Mesodermal cell (in vitro differentiated cells): Measurements from ENCODE around the gene CPSF7.

Source experiments
- H3K27ac ChIP-seq: 2 replicates; pipeline ENCODE4 v1.7.0; 2013; ENCODE audit warnings: mild to moderate bottlenecking, low read depth, low read length, moderate library complexity; ENCODE audit not compliant: severe bottlenecking
- H3K36me3 ChIP-seq: 2 replicates; pipeline ENCODE4 v1.7.1; 2013; ENCODE audit warnings: mild to moderate bottlenecking, low read length, moderate library complexity; ENCODE audit not compliant: control insufficient read depth, insufficient read depth
- H3K4me1 ChIP-seq: one replicate; pipeline ENCODE4 v1.7.1; 2013; ENCODE audit warnings: mild to moderate bottlenecking, low read length; ENCODE audit not compliant: insufficient read depth, control insufficient read depth, poor library complexity, severe bottlenecking
- H3K4me3 ChIP-seq: 2 replicates; pipeline ENCODE4 v1.7.0; 2013; ENCODE audit warnings: low read length, control low read depth, mild to moderate bottlenecking; ENCODE audit not compliant: insufficient read depth, poor library complexity, severe bottlenecking; ENCODE audit errors: extremely low read depth
- H3K9me3 ChIP-seq: 2 replicates; pipeline ENCODE4 v1.7.1; 2013; ENCODE audit warnings: mild to moderate bottlenecking, low read length, moderate library complexity; ENCODE audit not compliant: control insufficient read depth
- WGBS, 2 experiments: methylation state at CpG; one replicate each; pipeline ENCODE4 v1.1.5; 2013; ENCODE audit warnings: missing lambda C conversion rate in 2 of 2; ENCODE audit not compliant: insufficient coverage in 2 of 2; 5-methylcytosine and 5-hydroxymethylcytosine counted together

The CPSF7 gene

DNA sequence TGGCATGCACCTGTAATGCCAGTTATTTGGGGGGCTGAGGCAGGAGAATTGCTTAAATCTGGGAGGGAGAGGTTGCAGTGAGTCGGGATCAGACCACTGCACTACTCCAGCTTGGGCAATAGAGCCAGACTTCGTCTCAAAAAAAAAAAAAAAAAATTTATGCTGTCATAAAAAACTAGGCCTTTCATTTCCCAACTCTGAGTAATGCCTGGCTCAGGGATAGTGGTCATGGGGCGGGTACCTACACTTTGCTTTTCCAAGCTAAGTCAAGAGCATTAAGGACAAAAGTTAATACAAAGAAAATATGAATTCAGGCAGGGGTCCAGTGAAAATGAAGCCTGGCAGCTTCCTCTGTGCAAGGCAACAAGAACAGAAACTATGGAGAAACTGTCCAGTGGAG is 16.3 kb downstream of the CPSF7 start:
- H3K9me3 ChIP-seq, result no peaks in the 10 kb centered on the region
- H3K36me3 ChIP-seq, result peaks cover 99% of the 10 kb centered on the region
- H3K4me1 ChIP-seq, result no peaks in the 10 kb centered on the region
- no peak overlapping the region for H3K27ac ChIP-seq
- H3K4me3 ChIP-seq, result no peak overlapping the region
- 92% methylated on average over 3 of the region's 3 CpGs; no CpG with 5 or more reads in 1 of the 2 experiments for WGBS, 2 experiments

- Histone ChIP-seq H3K9me3 (no peaks in the 10 kb centered on the region), H3K4me3 (no peak overlapping the region), H3K36me3 (peaks cover 99% of the 10 kb centered on the region), H3K27ac (no peak overlapping the region), H3K4me1 (no peaks in the 10 kb centered on the region)
- WGBS, 2 experiments, result 99 to 100% methylated on average over 8 to 9 of the region's 9 CpGs
Observed at GRCh38 chr11:61411589-61411988, 18.2 kb downstream of the CPSF7 start.

DNA sequence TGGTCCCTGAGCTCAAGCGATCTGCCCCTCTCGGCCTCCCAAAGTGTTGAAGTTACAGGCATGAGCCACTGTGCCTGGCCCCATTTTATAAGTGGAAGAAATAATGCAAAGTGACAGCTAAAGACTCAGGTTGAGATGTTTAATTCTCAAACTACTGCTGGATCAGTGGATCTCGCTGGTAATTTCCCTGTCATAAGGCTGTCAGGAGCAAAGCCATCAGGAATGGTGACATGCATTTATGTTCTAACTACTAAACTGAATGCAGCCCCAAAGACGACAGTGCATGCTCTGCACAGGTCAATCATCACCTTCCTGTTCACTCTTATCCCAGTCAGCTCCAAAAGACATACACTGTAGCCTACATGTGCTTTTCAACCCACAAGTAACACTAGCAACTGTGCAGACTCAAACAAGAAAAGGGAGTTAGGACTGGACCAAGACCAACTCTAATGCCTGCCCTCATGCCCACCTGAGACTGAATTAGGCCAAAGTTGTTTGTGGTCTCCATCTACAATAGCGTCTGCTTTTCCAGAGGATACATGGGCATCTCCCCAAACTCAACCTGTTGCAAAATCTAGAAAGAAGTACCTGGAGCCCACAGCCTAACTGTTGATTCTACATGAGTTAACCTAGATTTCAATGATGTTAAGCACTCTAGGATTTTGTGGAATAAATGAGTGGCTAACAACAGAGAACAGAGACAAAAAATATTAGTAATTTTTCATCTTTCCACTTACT is 22.6 kb downstream of the CPSF7 start:
- Histone ChIP-seq H3K9me3 (no peaks in the 10 kb centered on the region), H3K27ac (no peak overlapping the region), H3K36me3 (peaks cover 98% of the 10 kb centered on the region), H3K4me3 (no peak overlapping the region), H3K4me1 (peaks cover 7% of the 10 kb centered on the region)
- 93 to 96% methylated on average over 5 of the region's 5 CpGs for WGBS, 2 experiments

DNA sequence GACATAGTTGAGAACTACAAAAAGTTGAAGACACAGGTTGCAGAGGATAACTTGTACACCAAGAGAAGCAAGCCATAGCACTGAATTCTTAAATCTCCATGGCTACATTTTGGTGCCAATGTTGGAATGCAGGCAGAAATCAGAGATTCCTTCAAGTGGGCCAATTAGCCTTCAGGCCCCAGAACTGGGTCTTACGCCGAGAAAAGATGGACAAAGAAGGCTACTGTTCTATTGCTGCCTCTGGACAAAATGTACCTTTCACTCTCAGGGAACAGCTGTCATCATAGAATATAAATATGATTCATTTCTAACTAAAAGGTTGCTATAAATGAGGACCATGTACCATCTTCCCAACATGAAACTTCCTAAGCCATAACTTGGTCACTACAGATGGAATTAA is 23.7 kb downstream of the CPSF7 start:
- Histone ChIP-seq H3K4me1 (peaks cover 7% of the 10 kb centered on the region), H3K27ac (no peak overlapping the region), H3K9me3 (no peaks in the 10 kb centered on the region), H3K4me3 (no peak overlapping the region), H3K36me3 (peaks cover 95% of the 10 kb centered on the region)
- 94 to 100% methylated on average over 2 of the region's 2 CpGs for WGBS, 2 experiments

- Histone ChIP-seq H3K36me3 (peaks cover 87% of the 10 kb centered on the region), H3K4me3 (no peak overlapping the region), H3K27ac (peak overlapping the region; percentile 44), H3K4me1 (peaks cover 7% of the 10 kb centered on the region), H3K9me3 (no peaks in the 10 kb centered on the region)
- 90% methylated on average over 3 of the region's 4 CpGs for WGBS, 2 experiments
Observed at GRCh38 chr11:61404641-61405040, 25.1 kb downstream of the CPSF7 start.

- WGBS, 2 experiments, result 92 to 100% methylated on average over 3 to 4 of the region's 5 CpGs
- Histone ChIP-seq H3K4me3 (no peak overlapping the region), H3K9me3 (no peaks in the 10 kb centered on the region), H3K36me3 (peaks cover 84% of the 10 kb centered on the region), H3K27ac (peak overlapping the region; percentile 39), H3K4me1 (peaks cover 7% of the 10 kb centered on the region)
Observed at GRCh38 chr11:61404103-61404502, 25.7 kb downstream of the CPSF7 start.

DNA sequence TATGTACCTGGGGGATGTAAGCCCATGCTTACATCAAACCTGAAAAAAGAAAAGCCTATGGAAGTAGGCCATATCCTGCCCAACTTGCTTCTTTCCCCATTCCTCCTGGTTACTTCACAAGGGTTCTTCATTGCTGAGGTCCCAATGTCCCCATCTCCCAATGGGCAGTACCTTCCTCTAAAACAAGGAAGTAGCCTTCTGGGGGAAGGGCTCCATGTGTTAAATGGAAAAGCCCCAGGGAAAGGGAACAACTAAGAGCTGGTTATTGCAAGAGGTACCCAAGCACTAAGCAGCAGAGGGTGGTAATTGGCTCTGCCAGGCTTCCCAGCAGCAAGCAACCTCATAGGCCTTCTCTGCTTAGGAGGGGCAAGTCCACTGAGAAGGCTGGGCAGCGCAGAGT is 26.1 kb downstream of the CPSF7 start:
- H3K27ac ChIP-seq, result no peak overlapping the region
- peaks cover 84% of the 10 kb centered on the region for H3K36me3 ChIP-seq
- no peaks in the 10 kb centered on the region for H3K9me3 ChIP-seq
- 100% methylated on average over 1 of the region's 1 CpG for WGBS, 2 experiments
- peaks cover 7% of the 10 kb centered on the region for H3K4me1 ChIP-seq
- H3K4me3 ChIP-seq, result no peak overlapping the region

DNA sequence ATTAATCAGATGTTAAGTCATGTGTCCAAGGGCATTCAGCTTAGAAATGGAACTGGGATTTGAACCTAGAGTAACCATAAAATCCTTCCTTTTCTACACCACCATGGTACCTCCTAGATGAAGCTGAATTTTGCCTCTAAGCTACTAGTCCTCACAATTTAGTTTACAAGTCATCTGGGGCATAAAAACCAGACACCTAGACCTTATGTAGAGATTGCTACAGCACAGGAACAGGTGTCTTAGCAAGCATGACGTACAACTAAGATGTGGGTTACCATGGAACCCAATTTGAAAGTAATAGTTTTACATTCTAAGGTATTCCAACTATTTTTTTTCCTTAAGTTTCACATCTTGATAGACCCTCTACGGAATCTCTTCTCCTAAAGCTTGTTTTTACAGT is 28.2 kb downstream of the CPSF7 start:
- 93 to 100% methylated on average over 1 to 2 of the region's 2 CpGs for WGBS, 2 experiments
- no peak overlapping the region for H3K27ac ChIP-seq
- no peak overlapping the region for H3K4me3 ChIP-seq
- H3K36me3 ChIP-seq, result peaks cover 75% of the 10 kb centered on the region
- peaks cover 7% of the 10 kb centered on the region for H3K4me1 ChIP-seq
- H3K9me3 ChIP-seq, result no peaks in the 10 kb centered on the region

GRCh38 chr11:61401173-61401572 is 28.6 kb downstream of the CPSF7 start:
- Histone ChIP-seq H3K36me3 (peaks cover 71% of the 10 kb centered on the region), H3K27ac (no peak overlapping the region), H3K4me1 (peaks cover 7% of the 10 kb centered on the region), H3K4me3 (no peak overlapping the region), H3K9me3 (no peaks in the 10 kb centered on the region)
- 100% methylated on average over 1 to 2 of the region's 2 CpGs for WGBS, 2 experiments

GRCh38 chr11:61392981-61393595 is 36.7 kb downstream of the CPSF7 start:
- Histone ChIP-seq H3K27ac (no peak overlapping the region), H3K4me1 (peaks cover 5% of the 10 kb centered on the region), H3K9me3 (peaks cover 17% of the 10 kb centered on the region), H3K4me3 (peak overlapping the region; percentile 73), H3K36me3 (peaks cover 30% of the 10 kb centered on the region)
- 9 to 17% methylated on average over 5 to 8 of the region's 15 CpGs for WGBS, 2 experiments

DNA sequence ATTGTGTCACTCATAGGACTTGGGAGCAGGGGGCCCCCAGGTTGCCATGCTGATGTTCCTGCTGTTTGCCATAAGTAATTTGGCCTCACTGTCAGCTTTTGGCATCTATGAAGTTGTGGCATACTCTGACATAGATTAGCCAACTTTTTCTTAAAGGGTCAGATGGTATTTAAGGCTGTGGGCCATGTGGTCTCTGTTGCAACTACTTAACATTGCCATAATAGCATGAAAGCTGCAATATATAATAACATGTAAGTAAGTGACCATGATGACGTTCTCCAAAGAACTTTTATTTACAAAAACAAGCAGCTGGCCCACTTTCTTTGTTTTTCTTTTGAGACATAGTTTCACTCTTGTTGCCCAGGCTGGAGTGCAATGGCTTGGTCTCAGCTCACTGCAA is 39.6 kb downstream of the CPSF7 start:
- WGBS, 2 experiments, result 100% methylated on average over 1 of the region's 1 CpG

More for the DNA sequence above, 39.6 kb downstream of the CPSF7 start:
- Histone ChIP-seq H3K4me3 (no peak overlapping the region), H3K27ac (no peak overlapping the region), H3K4me1 (peaks cover 5% of the 10 kb centered on the region), H3K9me3 (peaks cover 17% of the 10 kb centered on the region), H3K36me3 (peaks cover 15% of the 10 kb centered on the region)
